ENCODE data around the gene HOXB4.

The HOXB4 gene

GRCh38 chr17:48601539-48602425 is 23.6 kb upstream of the HOXB4 start:
- Histone ChIP-seq H3K36me3 (no peaks in the 10 kb centered on the region), H3K9me3 (no peaks in the 10 kb centered on the region), H3K4me1 (no peaks in the 10 kb centered on the region), H3K4me3 (ENCODE audit: low read depth, low read length) (no peak overlapping the region), H3K27me3 (peaks cover 100% of the 10 kb centered on the region)
- no peak for TF ChIP-seq CTCF (IDR thresholded peaks at IDR 0.05; ENCODE audit: low read depth, low read length)
- DNase-seq, result no peak

- Histone ChIP-seq H3K36me3 (no peaks in the 10 kb centered on the region), H3K4me3 (ENCODE audit: low read depth, low read length) (no peak overlapping the region), H3K4me1 (no peaks in the 10 kb centered on the region), H3K27me3 (peaks cover 100% of the 10 kb centered on the region), H3K9me3 (no peaks in the 10 kb centered on the region)
- no peak for DNase-seq
- TF ChIP-seq CTCF (IDR thresholded peaks at IDR 0.05; ENCODE audit: low read depth, low read length), result no peak
Measured at GRCh38 chr17:48601207-48601538, 23.0 kb upstream of the HOXB4 start.

- no peak for DNase-seq
Measured at GRCh38 chr17:48600244-48601098, 22.3 kb upstream of the HOXB4 start.

GRCh38 chr17:48599354-48599753 is 21.2 kb upstream of the HOXB4 start:
- DNase-seq, result no peak
- peaks cover 100% of the 10 kb centered on the region for H3K27me3 ChIP-seq
- no peaks in the 10 kb centered on the region for H3K36me3 ChIP-seq
- H3K4me1 ChIP-seq, result no peaks in the 10 kb centered on the region
- no peak overlapping the region for H3K4me3 ChIP-seq (ENCODE audit: low read depth, low read length)
- TF ChIP-seq CTCF (IDR thresholded peaks at IDR 0.05; ENCODE audit: low read depth, low read length), result no peak
- no peaks in the 10 kb centered on the region for H3K9me3 ChIP-seq

More at GRCh38 chr17:48600244-48601098, 22.3 kb upstream of the HOXB4 start:
- Histone ChIP-seq H3K4me1 (no peaks in the 10 kb centered on the region), H3K4me3 (ENCODE audit: low read depth, low read length) (no peak overlapping the region), H3K36me3 (no peaks in the 10 kb centered on the region), H3K27me3 (peaks cover 100% of the 10 kb centered on the region), H3K9me3 (no peaks in the 10 kb centered on the region)
- no peak for TF ChIP-seq CTCF (IDR thresholded peaks at IDR 0.05; ENCODE audit: low read depth, low read length)

- H3K4me3 ChIP-seq (ENCODE audit: low read depth, low read length), result no peak overlapping the region
Measured at GRCh38 chr17:48598736-48599135, 20.6 kb upstream of the HOXB4 start.

More at GRCh38 chr17:48598736-48599135, 20.6 kb upstream of the HOXB4 start:
- TF ChIP-seq CTCF (IDR thresholded peaks at IDR 0.05; ENCODE audit: low read depth, low read length), result no peak
- Histone ChIP-seq H3K27me3 (peaks cover 100% of the 10 kb centered on the region), H3K4me1 (no peaks in the 10 kb centered on the region), H3K36me3 (no peaks in the 10 kb centered on the region), H3K9me3 (no peaks in the 10 kb centered on the region)
- no peak for DNase-seq

Data from BE2C (cell line).